IMR-90 (cell line): ENCODE data around the gene ICAM4.
"Not testable (repeated sequence)": the region's sequence is repeated elsewhere in the genome, so short reads cannot be mapped to it uniquely, and the experiment has no call there.

ENCODE experiments used
- BHLHE40 ChIP-seq: fragments of 150-350 bp; IDR thresholded peaks from 2 replicates; pipeline ENCODE4 v1.6.1; 2016; ENCODE audit warnings: mild to moderate bottlenecking, low read depth, low read length
- CHD1 ChIP-seq: IDR thresholded peaks from 2 replicates; pipeline ENCODE4 v1.6.1; 2012; ENCODE audit warnings: low read depth, low read length, improper control_type of control experiment
- CTCF ChIP-seq: conservative IDR thresholded peaks from 2 replicates; pipeline ENCODE4 v1.5.1; 2012; ENCODE audit warnings: mild to moderate bottlenecking, low read depth, low read length, improper control_type of control experiment
- FOS ChIP-seq: fragments of 150-350 bp; IDR thresholded peaks from 2 replicates; pipeline ENCODE4 v1.6.1; 2016; ENCODE audit warnings: low read depth, low read length
- MAZ ChIP-seq: IDR thresholded peaks from 2 replicates; pipeline ENCODE4 v1.6.1; 2012; ENCODE audit warnings: low read depth, mild to moderate bottlenecking, low read length, improper control_type of control experiment, moderate library complexity, borderline replicate concordance
- NFE2L2 ChIP-seq: fragments of 150-350 bp; IDR thresholded peaks from 2 replicates; pipeline ENCODE4 v1.6.1; 2016; ENCODE audit warnings: low read depth, mild to moderate bottlenecking, low read length
- POLR2A ChIP-seq: IDR thresholded peaks from 2 replicates; pipeline ENCODE4 v1.6.1; 2012; ENCODE audit warnings: mild to moderate bottlenecking, low read depth, low read length
- RAD21 ChIP-seq: IDR thresholded peaks from 2 replicates; pipeline ENCODE4 v1.6.1; 2012; ENCODE audit warnings: low read length, improper control_type of control experiment
- RCOR1 ChIP-seq: IDR thresholded peaks from 2 replicates; pipeline ENCODE4 v1.6.1; 2012; ENCODE audit warnings: mild to moderate bottlenecking, low read length, improper control_type of control experiment; ENCODE audit not compliant: insufficient replicate concordance
- RFX5 ChIP-seq: IDR thresholded peaks from 2 replicates; pipeline ENCODE4 v1.8.0; 2012; ENCODE audit warnings: low read depth, mild to moderate bottlenecking, low read length, moderate library complexity
- SMC3 ChIP-seq: fragments of 150-350 bp; IDR thresholded peaks from 2 replicates; pipeline ENCODE4 v1.6.1; 2016; ENCODE audit warnings: low read depth, mild to moderate bottlenecking, antibody characterized with exemption, low read length, moderate library complexity
- TF ChIP-seq, protein P1 (sequence below): fragments of 150-350 bp; IDR thresholded peaks from 2 replicates; pipeline ENCODE4 v1.6.1; 2017; ENCODE audit warnings: mild to moderate bottlenecking, antibody characterized with exemption, low read length, low read depth
- TF ChIP-seq, protein P2 (sequence below): fragments of 150-350 bp; IDR thresholded peaks from 2 replicates; pipeline ENCODE4 v1.6.1; 2016; ENCODE audit warnings: low read depth, mild to moderate bottlenecking, low read length, moderate library complexity, borderline replicate concordance

DNA sequence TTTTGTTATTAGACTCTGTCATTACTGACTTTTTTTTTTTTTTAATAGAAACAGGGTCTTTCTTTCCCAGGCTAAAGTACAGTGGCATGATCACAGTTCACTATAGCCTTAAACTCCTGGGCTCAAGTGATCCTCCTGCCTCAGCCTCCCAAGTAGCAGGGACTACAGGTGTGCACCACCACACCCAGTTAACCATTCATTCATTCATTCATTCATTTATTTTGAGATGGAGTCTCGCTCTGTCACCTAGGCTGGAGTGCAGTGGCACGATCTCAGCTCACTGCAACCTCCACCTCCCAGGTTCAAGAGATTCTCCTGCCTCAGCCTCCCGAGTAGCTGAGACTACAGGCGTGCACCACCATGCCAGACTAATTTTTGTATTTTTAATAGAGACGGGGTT is 4.7 kb upstream of the ICAM4 start:
- TF ChIP-seq CTCF, RFX5, POLR2A, MAZ, FOS, RAD21, BHLHE40, SMC3, NFE2L2, RCOR1, CHD1: not testable (repeated sequence)
- TF ChIP-seq, protein P1, sequence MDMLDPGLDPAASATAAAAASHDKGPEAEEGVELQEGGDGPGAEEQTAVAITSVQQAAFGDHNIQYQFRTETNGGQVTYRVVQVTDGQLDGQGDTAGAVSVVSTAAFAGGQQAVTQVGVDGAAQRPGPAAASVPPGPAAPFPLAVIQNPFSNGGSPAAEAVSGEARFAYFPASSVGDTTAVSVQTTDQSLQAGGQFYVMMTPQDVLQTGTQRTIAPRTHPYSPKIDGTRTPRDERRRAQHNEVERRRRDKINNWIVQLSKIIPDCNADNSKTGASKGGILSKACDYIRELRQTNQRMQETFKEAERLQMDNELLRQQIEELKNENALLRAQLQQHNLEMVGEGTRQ = not testable (repeated sequence)
- TF ChIP-seq, protein P2, sequence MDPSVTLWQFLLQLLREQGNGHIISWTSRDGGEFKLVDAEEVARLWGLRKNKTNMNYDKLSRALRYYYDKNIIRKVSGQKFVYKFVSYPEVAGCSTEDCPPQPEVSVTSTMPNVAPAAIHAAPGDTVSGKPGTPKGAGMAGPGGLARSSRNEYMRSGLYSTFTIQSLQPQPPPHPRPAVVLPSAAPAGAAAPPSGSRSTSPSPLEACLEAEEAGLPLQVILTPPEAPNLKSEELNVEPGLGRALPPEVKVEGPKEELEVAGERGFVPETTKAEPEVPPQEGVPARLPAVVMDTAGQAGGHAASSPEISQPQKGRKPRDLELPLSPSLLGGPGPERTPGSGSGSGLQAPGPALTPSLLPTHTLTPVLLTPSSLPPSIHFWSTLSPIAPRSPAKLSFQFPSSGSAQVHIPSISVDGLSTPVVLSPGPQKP = not testable (repeated sequence)
